Tibial nerve (tissue), 3 donors: Measurements from ENCODE around the gene ABT1.

Experiments used
- POLR2A ChIP-seq, 2 donors: fragments of 450-650 bp; IDR thresholded peaks; one replicate each; pipeline ENCODE4 v1.6.1; 2017; ENCODE audit warnings: antibody characterized with exemption in 2 of 2, mild to moderate bottlenecking in 2 of 2, moderate library complexity in 2 of 2
- TF ChIP-seq, protein P1 (sequence below), 5 experiments: fragments of 200-600 bp in 3 of 5; fragments of 450-650 bp in 2 of 5; sonication (generic) in 3 of 5; IDR thresholded peaks; one replicate each; pipeline ENCODE4 v1.5.1; 2016 to 2019; ENCODE audit warnings: antibody characterized with exemption in 5 of 5, mild to moderate bottlenecking in 3 of 5, moderate library complexity in 2 of 5

GRCh38 chr6:26552205-26552604 lies 44.5 kb upstream of the ABT1 start:
- TF ChIP-seq, protein P1, sequence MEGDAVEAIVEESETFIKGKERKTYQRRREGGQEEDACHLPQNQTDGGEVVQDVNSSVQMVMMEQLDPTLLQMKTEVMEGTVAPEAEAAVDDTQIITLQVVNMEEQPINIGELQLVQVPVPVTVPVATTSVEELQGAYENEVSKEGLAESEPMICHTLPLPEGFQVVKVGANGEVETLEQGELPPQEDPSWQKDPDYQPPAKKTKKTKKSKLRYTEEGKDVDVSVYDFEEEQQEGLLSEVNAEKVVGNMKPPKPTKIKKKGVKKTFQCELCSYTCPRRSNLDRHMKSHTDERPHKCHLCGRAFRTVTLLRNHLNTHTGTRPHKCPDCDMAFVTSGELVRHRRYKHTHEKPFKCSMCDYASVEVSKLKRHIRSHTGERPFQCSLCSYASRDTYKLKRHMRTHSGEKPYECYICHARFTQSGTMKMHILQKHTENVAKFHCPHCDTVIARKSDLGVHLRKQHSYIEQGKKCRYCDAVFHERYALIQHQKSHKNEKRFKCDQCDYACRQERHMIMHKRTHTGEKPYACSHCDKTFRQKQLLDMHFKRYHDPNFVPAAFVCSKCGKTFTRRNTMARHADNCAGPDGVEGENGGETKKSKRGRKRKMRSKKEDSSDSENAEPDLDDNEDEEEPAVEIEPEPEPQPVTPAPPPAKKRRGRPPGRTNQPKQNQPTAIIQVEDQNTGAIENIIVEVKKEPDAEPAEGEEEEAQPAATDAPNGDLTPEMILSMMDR (IDR thresholded peaks at IDR 0.05): no peak
- TF ChIP-seq POLR2A (IDR thresholded peaks at IDR 0.05): no peak
